ENCODE results near the gene FXYD6. TPM values are rescaled to one million over a fixed set of nuclear protein-coding genes. Genes with fewer than 3 reads are reported as not detected.

The FXYD6 gene
- total and polyA plus RNA-seq, 2 of the 8 experiments (the other 6 are each of a cell fraction or from before 2014, with no cell fraction given) = 44.6 to 117 TPM

GRCh38 chr11:117871784-117872183 is 4.7 kb downstream of the FXYD6 start:
- H3K4me2 ChIP-seq (ENCODE audit: insufficient read depth in 1 of 2, low read depth in 2 of 2, low read length in 2 of 2) = no peak overlapping the region
- peaks cover 12 to 37% (median 28%) of the 10 kb centered on the region in 4 experiments for H3K4me1 ChIP-seq (replicated peaks in 1 of 4; ENCODE audit: control insufficient read depth in 3 of 4, insufficient read depth in 4 of 4, low read length in 3 of 4)
- H3K79me2 ChIP-seq (ENCODE audit: control insufficient read depth in 1 of 2, insufficient read depth in 2 of 2, low read length in 2 of 2) = peaks cover 0 to 51% of the 10 kb centered on the region in 2 experiments; a peak in 2 of 4 replicates
- H3K14ac ChIP-seq (ENCODE audit: insufficient read length) = no peak overlapping the region
- H3K27ac ChIP-seq (ENCODE audit: low read depth, low read length) = no peak overlapping the region
- H2AK5ac ChIP-seq (ENCODE audit: low read depth, low read length) = no peak overlapping the region; the same call in 1 of the 2 replicates
- peaks cover 21% of the 10 kb centered on the region for H3K23me2 ChIP-seq (ENCODE audit: low read depth, low read length)
- H2BK5ac ChIP-seq (ENCODE audit: low read depth, low read length) = no peak overlapping the region
- ChIA-PET POLR2A (ENCODE audit: partially characterized antibody) (interaction anchor here (1.3 kb wide), 1 partner anchor 9 kb away, joined by 3 read pairs; no protein-coding TSS in a partner anchor), CTCF (ENCODE audit: partially characterized antibody) (interaction anchor here (1.2 to 1.5 kb wide), 3 partner anchors 28 to 76 kb away, joined by 3 to 5 read pairs (median 4); no protein-coding TSS in a partner anchor)
- no peak overlapping the region for H3K9ac ChIP-seq (replicated peaks in 1 of 4; ENCODE audit: extremely low read depth in 1 of 4, low read depth in 3 of 4, low read length in 3 of 4)
- no peak overlapping the region for H2AFZ ChIP-seq (ENCODE audit: low read length)
- no peaks in the 10 kb centered on the region for H3K36me3 ChIP-seq (ENCODE audit: control insufficient read depth in 2 of 4, insufficient read depth in 4 of 4, low read length in 3 of 4)
- no peaks in the 10 kb centered on the region for H3K9me3 ChIP-seq (ENCODE audit: insufficient read depth in 2 of 2, low read depth in 1 of 2, low read length in 1 of 2)
- no peak overlapping the region for H4K91ac ChIP-seq (replicated peaks; ENCODE audit: insufficient read length, low read length)
- H3K4me3 ChIP-seq (ENCODE audit: extremely low read depth in 1 of 4, insufficient read depth in 2 of 4, low read depth in 3 of 4, low read length in 4 of 4) = no peak overlapping the region
- no peak overlapping the region for H2BK120ac ChIP-seq (replicated peaks; ENCODE audit: low read depth, low read length)
- TF ChIP-seq BACH1 (IDR thresholded peaks at IDR 0.05; ENCODE audit: low read length) (no peak), ASH2L (IDR thresholded peaks at IDR 0.05; ENCODE audit: low read length) (no peak), CEBPB (IDR thresholded peaks at IDR 0.05; ENCODE audit: low read depth, low read length) (no peak), KDM5A (IDR thresholded peaks at IDR 0.05; ENCODE audit: low read length) (no peak), EGR1 (IDR thresholded peaks at IDR 0.05; ENCODE audit: borderline replicate concordance, low read depth, low read length) (no peak), RXRA (IDR thresholded peaks at IDR 0.05; ENCODE audit: insufficient read depth, low read depth, low read length) (no peak), SIN3A (conservative IDR thresholded peaks at IDR 0.05 in 1 of 2, IDR thresholded peaks at IDR 0.05 in 1 of 2; ENCODE audit: low read depth in 1 of 2, low read length in 2 of 2) (no peak), CREB1 (IDR thresholded peaks at IDR 0.05) (no peak), RNF2 (IDR thresholded peaks at IDR 0.05; ENCODE audit: borderline replicate concordance, low read depth, low read length, missing control alignments, poor library complexity, severe bottlenecking) (no peak), NANOG (IDR thresholded peaks at IDR 0.05; ENCODE audit: insufficient read depth, low read depth, low read length, poor library complexity, severe bottlenecking) (no peak)
- H2BK20ac ChIP-seq (ENCODE audit: low read length) = no peak overlapping the region
- H4K8ac ChIP-seq (ENCODE audit: extremely low read depth, insufficient read depth, low read length) = no peak overlapping the region
- peak overlapping the region; percentile 88 for H2BK15ac ChIP-seq (ENCODE audit: low read length)
- peaks cover 0 to 9% (median 7%) of the 10 kb centered on the region in 4 experiments; a peak in 4 of 7 replicates for H3K27me3 ChIP-seq (replicated peaks in 1 of 4; ENCODE audit: control insufficient read depth in 3 of 4, extremely low read depth in 1 of 4, insufficient read depth in 3 of 4, low read length in 3 of 4)
- H3K18ac ChIP-seq (ENCODE audit: extremely low read depth, low read length) = no peak overlapping the region
- peaks cover 15% of the 10 kb centered on the region for H3K79me1 ChIP-seq (ENCODE audit: low read depth, low read length)
- H2BK12ac ChIP-seq (ENCODE audit: low read depth, low read length) = peak overlapping the region; percentile 80; the same call in 1 of the 2 replicates
- H3K23ac ChIP-seq (ENCODE audit: insufficient read length) = no peak overlapping the region
- no peak overlapping the region for H3K56ac ChIP-seq (replicated peaks; ENCODE audit: insufficient read length, low read depth, low read length)
- no peak overlapping the region for H3K4ac ChIP-seq (replicated peaks; ENCODE audit: insufficient read length, low read depth, low read length)
- 90% methylated on average over 5 of the region's 5 CpGs; no CpG with 5 or more reads in 1 of the 2 experiments for WGBS, 2 experiments (ENCODE audit: extremely low coverage in 1 of 2, insufficient coverage in 1 of 2, insufficient read length in 1 of 2, insufficient replicate concordance in 2 of 2, low coverage in 1 of 2, low lambda C conversion rate in 2 of 2, missing lambda C conversion rate in 1 of 2)
- no peak for DNase-seq (ENCODE audit: low read depth in 1 of 2, low spot score in 2 of 2)
- FAIRE-seq = no peak
- no peak overlapping the region for H4K5ac ChIP-seq (ENCODE audit: insufficient read length, low read depth, low read length)
- peaks cover 8 to 18% of the 10 kb centered on the region in 2 experiments for H4K20me1 ChIP-seq (replicated peaks in 1 of 2; ENCODE audit: control insufficient read depth in 1 of 2, insufficient read depth in 2 of 2, low read length in 2 of 2)
